Fibroblast of pulmonary artery (primary cell): ENCODE data around the gene PORCN.

Experiments
- DNase-seq: peaks from one replicate; pipeline ENCODE4 v3.0.0-alpha.2; 2010; ENCODE audit warnings: low read depth
- H3K4me3 ChIP-seq: replicated peaks from 2 replicates; pipeline ENCODE4 v1.5.1; 2011; ENCODE audit warnings: low read depth, mild to moderate bottlenecking, control low read depth, low read length, moderate library complexity
- CTCF ChIP-seq: IDR thresholded peaks from 2 replicates; pipeline ENCODE4 v1.5.1; 2011; ENCODE audit warnings: mild to moderate bottlenecking, control low read depth, low read length, inconsistent platforms; ENCODE audit errors: missing control alignments

The PORCN gene

GRCh38 chrX:48466696-48467095 is 42.1 kb upstream of the PORCN start:
- DNase-seq = no peak
- TF ChIP-seq CTCF = peak; percentile 8
- no peak overlapping the region for H3K4me3 ChIP-seq

GRCh38 chrX:48467281-48467761 is 41.5 kb upstream of the PORCN start:
- no peak overlapping the region for H3K4me3 ChIP-seq
- no peak for TF ChIP-seq CTCF
- no peak for DNase-seq

GRCh38 chrX:48468247-48468671 is 40.5 kb upstream of the PORCN start:
- peak overlapping the region; percentile 5 for H3K4me3 ChIP-seq
- no peak for TF ChIP-seq CTCF
- DNase-seq = no peak

GRCh38 chrX:48468693-48469691 is 39.8 kb upstream of the PORCN start:
- no peak for DNase-seq
- peak overlapping the region; percentile 5 for H3K4me3 ChIP-seq
- no peak for TF ChIP-seq CTCF

- no peak within 1 kb of the TSS for H3K4me3 ChIP-seq
- DNase-seq = no peak
- no peak for TF ChIP-seq CTCF
These were observed 38.5 kb upstream of the PORCN start, which contains the start of gene SLC38A5 for GRCh38 chrX:48470110-48470832. SLC38A5 (minus strand) TSS chrX:48470260; CDS start chrX:48467924, 2,336 bp downstream.

GRCh38 chrX:48470833-48471118 is 38.0 kb upstream of the PORCN start:
- no peak for TF ChIP-seq CTCF
- no peak for DNase-seq
- H3K4me3 ChIP-seq = no peak overlapping the region
